CD14-positive monocyte (primary cell): Measurements from ENCODE around the gene RNF152. TPM values are rescaled to one million over a fixed set of nuclear protein-coding genes. Genes with fewer than 3 reads are reported as not detected.

Experiments
- DNase-seq, 3 donors: peaks; one replicate each; pipeline ENCODE4 v3.0.0-alpha.2; 2011 to 2022
- H2AFZ ChIP-seq: 2 replicates; pipeline ENCODE4 v1.6.0; 2012; ENCODE audit warnings: mild to moderate bottlenecking, low read depth, low read length, inconsistent platforms; ENCODE audit not compliant: insufficient read depth, poor library complexity, severe bottlenecking
- H3K27ac ChIP-seq, 2 donors: 1 replicate in 1 of 2; 2 replicates in 1 of 2; pipeline ENCODE4 v1.5.1; 2012 to 2013; ENCODE audit warnings: low read length in 2 of 2, control low read depth in 1 of 2, inconsistent platforms in 1 of 2, low read depth in 1 of 2, mild to moderate bottlenecking in 1 of 2
- H3K27me3 ChIP-seq, 2 donors: one replicate each; pipeline versions ENCODE4 v1.6.0 to v1.6.1; 2011 to 2013; ENCODE audit warnings: low read length in 2 of 2; ENCODE audit not compliant: control insufficient read depth in 2 of 2, insufficient read depth in 2 of 2
- H3K36me3 ChIP-seq, 2 donors: replicated peaks in 1 of 2; 1 replicate in 1 of 2; 2 replicates in 1 of 2; pipeline versions ENCODE4 v1.5.1 to v1.6.1; 2012 to 2013; ENCODE audit warnings: low read length in 2 of 2, control low read depth in 1 of 2, inconsistent platforms in 1 of 2, mild to moderate bottlenecking in 1 of 2; ENCODE audit not compliant: insufficient read depth in 2 of 2, control insufficient read depth in 1 of 2
- H3K4me1 ChIP-seq, 2 donors: 1 replicate in 1 of 2; 2 replicates in 1 of 2; pipeline versions ENCODE4 v1.5.1 to v1.6.1; 2012 to 2013; ENCODE audit warnings: low read length in 2 of 2, control low read depth in 1 of 2, inconsistent platforms in 1 of 2, mild to moderate bottlenecking in 1 of 2, moderate library complexity in 1 of 2; ENCODE audit not compliant: insufficient read depth in 2 of 2, control insufficient read depth in 1 of 2
- H3K4me2 ChIP-seq: replicated peaks from 2 replicates; pipeline ENCODE3; 2012; ENCODE audit warnings: low read length, moderate library complexity, mild to moderate bottlenecking; ENCODE audit not compliant: poor library complexity, severe bottlenecking; ENCODE audit errors: extremely low read depth
- H3K4me3 ChIP-seq, 3 experiments: fragments of 200-600 bp in 1 of 3; sonication (generic) in 1 of 3; replicated peaks in 1 of 3; 1 replicate in 2 of 3; 2 replicates in 1 of 3; pipeline ENCODE4 v1.5.1; 2011 to 2013; ENCODE audit warnings: low read length in 3 of 3, mild to moderate bottlenecking in 3 of 3, control low read depth in 2 of 3, low read depth in 2 of 3, inconsistent platforms in 1 of 3, moderate library complexity in 1 of 3
- H3K79me2 ChIP-seq: 2 replicates; pipeline ENCODE4 v1.6.0; 2012; ENCODE audit warnings: mild to moderate bottlenecking, control low read depth, inconsistent platforms, low read length, moderate library complexity; ENCODE audit not compliant: insufficient read depth
- H3K9ac ChIP-seq: 2 replicates; pipeline ENCODE4 v1.6.0; 2017; ENCODE audit warnings: low read length, mild to moderate bottlenecking; ENCODE audit not compliant: insufficient read depth, poor library complexity, severe bottlenecking
- H3K9me3 ChIP-seq, 2 donors: replicated peaks in 1 of 2; 1 replicate in 1 of 2; 2 replicates in 1 of 2; pipeline versions ENCODE4 v1.5.1 to v1.6.1; 2012 to 2013; ENCODE audit warnings: low read length in 2 of 2, control low read depth in 1 of 2; ENCODE audit not compliant: control insufficient read depth in 1 of 2, insufficient read depth in 1 of 2
- H4K20me1 ChIP-seq: 2 replicates; pipeline ENCODE4 v1.6.0; 2012; ENCODE audit warnings: mild to moderate bottlenecking, low read length, control low read depth, moderate library complexity; ENCODE audit not compliant: insufficient read depth
- H3K27ac Mint-ChIP-seq, 7 donors: one replicate each; pipeline ENCODE4 v1.8.0; 2020; ENCODE audit warnings: mild to moderate bottlenecking in 7 of 7, mixed read lengths in 7 of 7, moderate library complexity in 6 of 7, inconsistent platforms in 2 of 7
- H3K27me3 Mint-ChIP-seq, 3 donors: one replicate each; pipeline ENCODE4 v1.8.0; 2021 to 2022; ENCODE audit warnings: low read depth in 3 of 3, mild to moderate bottlenecking in 3 of 3, mixed read lengths in 3 of 3, moderate library complexity in 3 of 3, inconsistent platforms in 1 of 3
- H3K36me3 Mint-ChIP-seq, 2 donors: one replicate each; pipeline ENCODE4 v1.8.0; 2020; ENCODE audit warnings: mixed read lengths in 2 of 2, inconsistent platforms in 1 of 2, mild to moderate bottlenecking in 1 of 2
- H3K4me1 Mint-ChIP-seq: one replicate; pipeline ENCODE4 v1.8.0; 2020; ENCODE audit warnings: mild to moderate bottlenecking, mixed read lengths
- H3K4me3 Mint-ChIP-seq, 2 donors: one replicate each; pipeline ENCODE4 v1.8.0; 2020; ENCODE audit warnings: mild to moderate bottlenecking in 2 of 2, mixed read lengths in 2 of 2, moderate library complexity in 1 of 2
- H3K9me3 Mint-ChIP-seq, 7 donors: one replicate each; pipeline ENCODE4 v1.8.0; 2020 to 2022; ENCODE audit warnings: mixed read lengths in 7 of 7, mild to moderate bottlenecking in 6 of 7, moderate library complexity in 6 of 7, inconsistent platforms in 2 of 7
- WGBS: methylation state at CpG from one replicate; pipeline ENCODE4 v1.1.5; 2013; ENCODE audit warnings: missing lambda C conversion rate; ENCODE audit not compliant: insufficient coverage; 5-methylcytosine and 5-hydroxymethylcytosine counted together
- intact Hi-C, 2 donors: fragments of 100-400 bp; cut with micrococcal nuclease; formaldehyde crosslinking; loops; one replicate each; pipeline versions ENCODE4 v1.15.0 to v1.15.1; 2023
- polyA plus RNA-seq, 3 donors: library from polyadenylated mRNA; depleted of rRNA in 1 of 3; unstranded in 2 of 3; stranded (reverse) in 1 of 3; fragments of 300-500 nt in 2 of 3; fragments of >200 nt in 1 of 3; fragmentation: Illumina TruSeq in 2 of 3; gene quantifications; 1 replicate in 2 of 3; 2 replicates in 1 of 3; pipeline ENCODE4 v1.2.3, GENCODE V29; 2012 to 2021
- TF ChIP-seq, protein P1 (sequence below): fragments of 200-600 bp; IDR thresholded peaks from one replicate; pipeline ENCODE4 v1.8.0; 2022; ENCODE audit warnings: antibody characterized with exemption, mild to moderate bottlenecking

Gene RNF152
- polyA plus RNA-seq, 3 donors: 0.03 to 0.54 (median 0.45) TPM

DNA sequence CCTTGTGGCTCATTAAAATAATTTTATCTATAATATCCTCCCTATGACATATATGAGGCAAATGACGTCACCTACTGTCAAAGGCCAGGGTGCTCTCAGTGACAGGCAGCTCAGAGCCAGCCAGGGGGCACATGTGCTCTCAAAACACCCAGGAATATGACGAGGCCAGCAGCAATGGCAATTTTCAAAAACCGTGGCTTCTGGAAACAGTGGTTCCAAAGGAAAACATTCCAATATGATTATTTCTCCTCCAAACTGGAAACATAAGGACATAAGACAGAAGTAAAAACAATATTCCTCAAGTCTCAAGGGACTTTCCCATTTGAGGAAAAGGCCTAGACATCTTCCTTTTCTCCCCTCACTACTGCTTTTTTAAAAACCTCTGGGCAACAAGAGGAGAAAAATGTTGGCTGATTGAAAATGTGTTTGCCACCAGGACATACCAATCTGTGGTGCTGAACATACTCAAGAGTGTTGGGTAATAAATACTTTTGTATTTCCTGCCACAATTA lies 40.8 kb downstream of the RNF152 start:
- H3K4me1 Mint-ChIP-seq: no peaks in the 10 kb centered on the region
- H3K27me3 ChIP-seq: peaks cover 2 to 12% of the 10 kb centered on the region in 2 donors
- H3K9ac ChIP-seq: no peak overlapping the region
- H3K4me1 ChIP-seq: no peaks in the 10 kb centered on the region
- intact Hi-C loops: no loop called here
- DNase-seq: no peak
- no peak overlapping the region for H3K27ac ChIP-seq
- no peaks in the 10 kb centered on the region for H3K9me3 ChIP-seq
- H3K9me3 Mint-ChIP-seq: peaks cover 0 to 2% (median 0%) of the 10 kb centered on the region in 7 donors
- H3K4me3 Mint-ChIP-seq: no peak overlapping the region
- no peak overlapping the region for H3K4me3 ChIP-seq
- no peaks in the 10 kb centered on the region for H3K36me3 ChIP-seq
- H3K79me2 ChIP-seq: no peaks in the 10 kb centered on the region
- TF ChIP-seq, protein P1, sequence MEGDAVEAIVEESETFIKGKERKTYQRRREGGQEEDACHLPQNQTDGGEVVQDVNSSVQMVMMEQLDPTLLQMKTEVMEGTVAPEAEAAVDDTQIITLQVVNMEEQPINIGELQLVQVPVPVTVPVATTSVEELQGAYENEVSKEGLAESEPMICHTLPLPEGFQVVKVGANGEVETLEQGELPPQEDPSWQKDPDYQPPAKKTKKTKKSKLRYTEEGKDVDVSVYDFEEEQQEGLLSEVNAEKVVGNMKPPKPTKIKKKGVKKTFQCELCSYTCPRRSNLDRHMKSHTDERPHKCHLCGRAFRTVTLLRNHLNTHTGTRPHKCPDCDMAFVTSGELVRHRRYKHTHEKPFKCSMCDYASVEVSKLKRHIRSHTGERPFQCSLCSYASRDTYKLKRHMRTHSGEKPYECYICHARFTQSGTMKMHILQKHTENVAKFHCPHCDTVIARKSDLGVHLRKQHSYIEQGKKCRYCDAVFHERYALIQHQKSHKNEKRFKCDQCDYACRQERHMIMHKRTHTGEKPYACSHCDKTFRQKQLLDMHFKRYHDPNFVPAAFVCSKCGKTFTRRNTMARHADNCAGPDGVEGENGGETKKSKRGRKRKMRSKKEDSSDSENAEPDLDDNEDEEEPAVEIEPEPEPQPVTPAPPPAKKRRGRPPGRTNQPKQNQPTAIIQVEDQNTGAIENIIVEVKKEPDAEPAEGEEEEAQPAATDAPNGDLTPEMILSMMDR: no peak
- no peaks in the 10 kb centered on the region for H4K20me1 ChIP-seq
- H3K36me3 Mint-ChIP-seq: no peaks in the 10 kb centered on the region
- 76% methylated on average over 3 of the region's 3 CpGs for WGBS
- H3K27ac Mint-ChIP-seq: no peak overlapping the region
- no peak overlapping the region for H2AFZ ChIP-seq
- peaks cover 4 to 23% (median 15%) of the 10 kb centered on the region in 3 donors for H3K27me3 Mint-ChIP-seq
- no peak overlapping the region for H3K4me2 ChIP-seq

DNA sequence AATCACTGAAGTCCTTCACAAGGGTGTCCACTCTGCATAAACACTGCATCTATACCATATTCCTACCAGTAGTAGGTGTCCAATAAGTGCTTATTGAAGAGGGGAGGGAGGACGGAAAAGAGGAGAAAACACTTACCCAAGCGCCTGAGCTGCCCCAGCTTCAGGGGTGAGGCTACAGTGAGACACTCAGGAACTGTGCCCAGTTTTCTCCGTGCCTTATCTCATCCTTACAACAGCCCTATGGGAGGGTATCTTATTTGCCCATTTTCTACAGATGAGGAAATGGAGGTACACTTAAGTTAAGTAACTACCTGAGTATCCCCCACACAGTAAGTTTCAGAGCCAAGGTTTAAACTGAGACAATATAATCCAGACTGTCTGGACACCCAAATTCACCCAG lies 41.5 kb downstream of the RNF152 start:
- WGBS: no CpG with 5 or more reads among the region's 3 CpGs
- no peak overlapping the region for H3K9ac ChIP-seq
- no peaks in the 10 kb centered on the region for H3K4me1 ChIP-seq
- H3K36me3 Mint-ChIP-seq: no peaks in the 10 kb centered on the region
- TF ChIP-seq, protein P1: no peak
- no peak overlapping the region for H3K4me2 ChIP-seq
- intact Hi-C loops: no loop called here
- no peaks in the 10 kb centered on the region for H3K9me3 ChIP-seq
- H3K27ac Mint-ChIP-seq: no peak overlapping the region
- H3K79me2 ChIP-seq: no peaks in the 10 kb centered on the region
- H3K9me3 Mint-ChIP-seq: peaks cover 0 to 3% (median 0%) of the 10 kb centered on the region in 7 donors
- no peak overlapping the region for H3K4me3 Mint-ChIP-seq
- no peak overlapping the region for H2AFZ ChIP-seq
- no peaks in the 10 kb centered on the region for H4K20me1 ChIP-seq
- DNase-seq: no peak
- H3K4me3 ChIP-seq: no peak overlapping the region
- no peaks in the 10 kb centered on the region for H3K4me1 Mint-ChIP-seq
- H3K27me3 Mint-ChIP-seq: peaks cover 2 to 29% (median 15%) of the 10 kb centered on the region in 3 donors
- H3K27ac ChIP-seq: no peak overlapping the region
- H3K36me3 ChIP-seq: no peaks in the 10 kb centered on the region
- peaks cover 5 to 18% of the 10 kb centered on the region in 2 donors for H3K27me3 ChIP-seq
